ACC112 (cell line): ENCODE data around the gene SERPINH1.

Source experiments
- H2AFZ ChIP-seq: fragments of 200-600 bp; sonication (generic); one replicate; pipeline ENCODE4 v1.6.0; 2017; ENCODE audit warnings: antibody characterized with exemption, low read length; ENCODE audit not compliant: unreplicated experiment
- H3K27ac ChIP-seq: fragments of 200-600 bp; sonication (generic); 2 replicates; pipeline ENCODE4 v1.5.1; 2014; ENCODE audit warnings: low read depth, mild to moderate bottlenecking, antibody characterized with exemption, low read length, moderate library complexity
- H3K27me3 ChIP-seq: fragments of 200-600 bp; sonication (generic); 2 replicates; pipeline ENCODE4 v1.6.1; 2014; ENCODE audit warnings: mild to moderate bottlenecking, antibody characterized with exemption, low read length, moderate library complexity, mixed read lengths; ENCODE audit not compliant: insufficient read depth
- H3K36me3 ChIP-seq: fragments of 200-600 bp; sonication (generic); 2 replicates; pipeline ENCODE4 v1.6.1; 2016; ENCODE audit warnings: mild to moderate bottlenecking, antibody characterized with exemption, low read length, moderate library complexity, mixed read lengths; ENCODE audit not compliant: insufficient read depth
- H3K4me1 ChIP-seq: fragments of 200-600 bp; sonication (generic); one replicate; pipeline ENCODE4 v1.6.1; 2016; ENCODE audit warnings: low read length, mixed read lengths; ENCODE audit not compliant: insufficient read depth, unreplicated experiment, control insufficient read depth
- H3K4me3 ChIP-seq: fragments of 200-600 bp; sonication (generic); 2 replicates; pipeline ENCODE4 v1.5.1; 2014; ENCODE audit warnings: mild to moderate bottlenecking, low read depth, low read length
- H3K79me2 ChIP-seq: fragments of 200-600 bp; sonication (generic); one replicate; pipeline ENCODE4 v1.6.0; 2016; ENCODE audit warnings: low read length; ENCODE audit not compliant: control insufficient read depth, unreplicated experiment, insufficient read depth

Gene SERPINH1

GRCh38 chr11:75557666-75558494 is 4.2 kb upstream of the SERPINH1 start:
- peaks cover 62% of the 10 kb centered on the region for H3K4me1 ChIP-seq

GRCh38 chr11:75558939-75559843 is 2.9 kb upstream of the SERPINH1 start:
- peak overlapping the region; percentile 80 for H3K27ac ChIP-seq
- peaks cover 53% of the 10 kb centered on the region for H3K4me1 ChIP-seq
- H2AFZ ChIP-seq, result peak overlapping the region; percentile 72
- H3K79me2 ChIP-seq, result peaks cover 24% of the 10 kb centered on the region
- H3K27me3 ChIP-seq, result no peaks in the 10 kb centered on the region
- H3K4me3 ChIP-seq, result peak overlapping the region; percentile 52
- H3K36me3 ChIP-seq, result no peaks in the 10 kb centered on the region

More at GRCh38 chr11:75557666-75558494, 4.2 kb upstream of the SERPINH1 start:
- Histone ChIP-seq H2AFZ (peak overlapping the region; percentile 62), H3K36me3 (no peaks in the 10 kb centered on the region), H3K4me3 (peak overlapping the region; percentile 52), H3K27me3 (no peaks in the 10 kb centered on the region), H3K27ac (peak overlapping the region; percentile 80), H3K79me2 (peaks cover 12% of the 10 kb centered on the region)

GRCh38 chr11:75560644-75561043 is 1.4 kb upstream of the SERPINH1 start:
- Histone ChIP-seq H2AFZ (no peak overlapping the region), H3K27me3 (no peaks in the 10 kb centered on the region), H3K4me3 (no peak overlapping the region), H3K79me2 (peaks cover 38% of the 10 kb centered on the region), H3K36me3 (no peaks in the 10 kb centered on the region), H3K4me1 (peaks cover 57% of the 10 kb centered on the region), H3K27ac (peak overlapping the region; percentile 14)

GRCh38 chr11:75561426-75562047 is 516 bp upstream of the SERPINH1 start:
- peaks cover 47% of the 10 kb centered on the region for H3K79me2 ChIP-seq
- peak overlapping the region; percentile 92 for H3K4me3 ChIP-seq
- H3K4me1 ChIP-seq, result peaks cover 66% of the 10 kb centered on the region
- H2AFZ ChIP-seq, result no peak overlapping the region
- H3K36me3 ChIP-seq, result no peaks in the 10 kb centered on the region
- peak overlapping the region; percentile 94 for H3K27ac ChIP-seq
- no peaks in the 10 kb centered on the region for H3K27me3 ChIP-seq

GRCh38 chr11:75562836-75563484 is 907 bp downstream of the SERPINH1 start:
- no peak overlapping the region for H2AFZ ChIP-seq
- H3K27me3 ChIP-seq, result no peaks in the 10 kb centered on the region
- peak overlapping the region; percentile 92 for H3K4me3 ChIP-seq
- peaks cover 62% of the 10 kb centered on the region for H3K79me2 ChIP-seq
- peak overlapping the region; percentile 94 for H3K27ac ChIP-seq
- peaks cover 70% of the 10 kb centered on the region for H3K4me1 ChIP-seq
- peaks cover 6% of the 10 kb centered on the region for H3K36me3 ChIP-seq

GRCh38 chr11:75563501-75563977 is 1.5 kb downstream of the SERPINH1 start:
- Histone ChIP-seq H3K36me3 (peaks cover 12% of the 10 kb centered on the region), H3K79me2 (peaks cover 67% of the 10 kb centered on the region), H3K27ac (peak overlapping the region; percentile 94), H3K4me1 (peaks cover 67% of the 10 kb centered on the region), H3K4me3 (peak overlapping the region; percentile 92), H2AFZ (no peak overlapping the region), H3K27me3 (no peaks in the 10 kb centered on the region)

GRCh38 chr11:75563978-75564552 is 2.0 kb downstream of the SERPINH1 start:
- H3K27ac ChIP-seq, result peak overlapping the region; percentile 94
- peaks cover 61% of the 10 kb centered on the region for H3K4me1 ChIP-seq

GRCh38 chr11:75565221-75565814 is 3.3 kb downstream of the SERPINH1 start:
- H2AFZ ChIP-seq, result no peak overlapping the region
- H3K4me1 ChIP-seq, result peaks cover 51% of the 10 kb centered on the region
- H3K36me3 ChIP-seq, result peaks cover 25% of the 10 kb centered on the region
- peaks cover 80% of the 10 kb centered on the region for H3K79me2 ChIP-seq
- H3K27me3 ChIP-seq, result no peaks in the 10 kb centered on the region
- H3K4me3 ChIP-seq, result peak overlapping the region; percentile 92
- H3K27ac ChIP-seq, result peak overlapping the region; percentile 94

More at GRCh38 chr11:75563978-75564552, 2.0 kb downstream of the SERPINH1 start:
- peaks cover 16% of the 10 kb centered on the region for H3K36me3 ChIP-seq
- H3K27me3 ChIP-seq, result no peaks in the 10 kb centered on the region
- H3K4me3 ChIP-seq, result peak overlapping the region; percentile 92
- peaks cover 73% of the 10 kb centered on the region for H3K79me2 ChIP-seq
- no peak overlapping the region for H2AFZ ChIP-seq

- H3K36me3 ChIP-seq, result peaks cover 33% of the 10 kb centered on the region
- H2AFZ ChIP-seq, result no peak overlapping the region
- peaks cover 86% of the 10 kb centered on the region for H3K79me2 ChIP-seq
These were observed 4.1 kb downstream of the SERPINH1 start for GRCh38 chr11:75565916-75566762.

More at GRCh38 chr11:75565916-75566762, 4.1 kb downstream of the SERPINH1 start:
- peak overlapping the region; percentile 92 for H3K4me3 ChIP-seq
- peaks cover 42% of the 10 kb centered on the region for H3K4me1 ChIP-seq
- no peaks in the 10 kb centered on the region for H3K27me3 ChIP-seq
- H3K27ac ChIP-seq, result peak overlapping the region; percentile 94
